NB4 (cell line): ENCODE measurements around the gene SNX9.

Experiments used
- CTCF ChIP-seq: IDR thresholded peaks from one replicate; pipeline ENCODE4 v1.5.1; 2012; ENCODE audit warnings: low read depth, low read length
- MAX ChIP-seq: IDR thresholded peaks from 2 replicates; pipeline ENCODE4 v1.6.1; 2011; ENCODE audit warnings: low read depth, low read length
- MYC ChIP-seq: IDR thresholded peaks from 2 replicates; pipeline ENCODE4 v1.6.1; 2011; ENCODE audit warnings: low read depth, low read length
- POLR2A ChIP-seq: IDR thresholded peaks from 2 replicates; pipeline ENCODE4 v1.6.1; 2011; ENCODE audit warnings: mild to moderate bottlenecking; ENCODE audit not compliant: insufficient read length; ENCODE audit errors: extremely low read depth

GRCh38 chr6:157806856-157807215, 16.2 kb upstream of the SNX9 start:
- TF ChIP-seq CTCF (no peak), POLR2A (no peak), MAX (no peak), MYC (no peak)
